Pulmonary artery endothelial cell (primary cell): ENCODE results near the gene NOPCHAP1. TPM values are rescaled to one million over a fixed set of nuclear protein-coding genes. Genes with fewer than 3 reads are reported as not detected.

Experiments
- DNase-seq: peaks from one replicate; pipeline ENCODE4 v3.0.0-alpha.2; 2011; ENCODE audit warnings: low read depth, low spot score
- total RNA-seq: library from RNA; depleted of rRNA; stranded (reverse); fragments of >200 nt; gene quantifications from 2 replicates; pipeline ENCODE4 v1.2.3, GENCODE V29; 2014

The NOPCHAP1 gene
- total RNA-seq, 1 donor from 2014 or later, result 14.1 TPM

GRCh38 chr12:105018012-105018411 lies 31.9 kb downstream of the NOPCHAP1 start:
- DNase-seq, result no peak

DNA sequence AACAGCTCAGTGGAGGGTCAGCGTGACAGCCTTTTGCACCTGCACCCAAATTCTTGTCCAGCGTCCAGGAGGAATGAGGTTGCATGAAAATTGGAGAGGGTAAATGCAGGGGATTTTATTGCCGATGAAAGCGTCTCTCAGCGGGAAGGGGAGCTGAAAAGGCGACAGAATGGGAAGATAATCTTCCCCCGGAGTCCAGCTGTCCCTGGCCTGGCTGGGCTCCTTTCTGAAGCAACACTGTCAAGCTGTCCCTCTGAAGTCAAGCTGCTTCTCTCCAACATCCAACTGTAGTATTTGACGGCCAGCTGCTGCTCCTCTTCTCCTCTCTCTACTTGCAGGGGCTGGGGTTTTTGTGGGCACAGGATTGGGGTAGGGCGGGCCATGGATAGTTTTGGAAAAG lies 32.7 kb downstream of the NOPCHAP1 start:
- DNase-seq, result no peak

DNA sequence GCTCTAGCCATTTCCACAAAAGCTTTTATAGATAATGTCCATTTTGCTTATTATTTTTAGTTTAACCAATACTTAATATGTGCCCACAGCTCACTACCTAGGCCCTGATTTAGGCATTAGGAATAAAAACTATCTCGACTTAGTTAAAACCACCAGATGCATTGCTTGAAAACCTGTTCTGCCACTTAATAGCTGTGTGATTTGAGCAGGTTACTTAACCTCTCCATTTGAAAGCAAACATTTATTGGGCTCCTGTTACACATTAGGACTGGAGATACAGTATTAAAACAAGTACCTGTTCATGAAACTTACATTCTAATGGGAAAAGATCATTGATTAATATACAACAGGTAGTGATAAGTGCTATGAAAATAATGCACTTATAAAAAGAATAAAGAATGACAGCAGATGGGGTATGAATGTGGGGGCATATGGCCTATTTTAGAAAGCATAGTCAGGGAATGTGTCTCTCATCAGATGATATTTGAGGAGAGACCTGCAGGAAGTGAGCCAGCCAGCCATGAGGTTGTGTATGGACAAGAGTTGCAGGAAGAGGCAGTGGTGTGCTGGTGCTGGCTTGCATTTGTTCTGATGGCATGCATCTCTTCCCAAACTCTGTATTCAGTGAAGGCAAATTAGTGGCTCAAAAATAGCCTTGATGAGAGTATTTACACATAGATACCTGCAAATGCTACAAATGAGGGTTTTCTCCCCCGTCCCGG lies 34.3 kb downstream of the NOPCHAP1 start:
- DNase-seq, result no peak

DNA sequence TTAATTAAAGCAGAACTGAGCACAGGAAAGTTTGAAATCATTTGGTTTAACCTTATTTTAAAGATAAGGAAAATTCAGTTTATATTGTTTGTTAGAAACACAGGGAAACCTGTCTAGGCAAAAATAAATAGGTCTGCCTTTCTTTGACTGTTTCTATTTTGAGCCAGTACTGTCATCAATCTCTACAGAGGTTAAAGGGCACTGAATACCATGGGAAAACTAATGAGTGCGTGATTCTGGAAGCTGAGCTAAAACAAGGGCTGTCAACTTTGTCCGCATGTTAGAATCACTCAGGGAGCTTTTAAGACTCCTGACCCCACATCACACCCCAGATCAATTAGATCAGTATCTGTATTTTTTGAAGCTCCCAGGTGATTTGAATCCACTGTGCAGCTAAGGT lies 38.8 kb downstream of the NOPCHAP1 start:
- DNase-seq, result no peak

GRCh38 chr12:105025890-105026289 lies 39.8 kb downstream of the NOPCHAP1 start:
- no peak for DNase-seq

DNA sequence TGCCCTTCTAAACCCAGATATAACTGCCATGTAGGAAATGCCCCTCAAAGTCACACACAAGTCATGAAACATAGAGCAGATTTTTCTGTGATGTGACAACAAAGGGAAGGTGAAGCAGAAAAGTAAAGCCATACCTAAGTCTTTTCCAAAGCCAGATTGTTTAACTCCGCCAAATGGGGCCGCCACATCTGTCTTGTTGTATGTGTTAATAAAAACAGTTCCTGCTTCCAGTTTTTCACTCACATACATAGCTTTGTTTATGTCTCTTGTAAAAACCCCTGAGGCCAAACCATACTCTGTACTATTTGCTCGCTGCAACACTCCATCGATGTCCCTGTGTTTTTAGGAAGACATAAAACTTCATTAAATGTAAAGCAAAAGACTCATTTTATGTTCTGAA lies 40.3 kb downstream of the NOPCHAP1 start:
- DNase-seq, result no peak

DNA sequence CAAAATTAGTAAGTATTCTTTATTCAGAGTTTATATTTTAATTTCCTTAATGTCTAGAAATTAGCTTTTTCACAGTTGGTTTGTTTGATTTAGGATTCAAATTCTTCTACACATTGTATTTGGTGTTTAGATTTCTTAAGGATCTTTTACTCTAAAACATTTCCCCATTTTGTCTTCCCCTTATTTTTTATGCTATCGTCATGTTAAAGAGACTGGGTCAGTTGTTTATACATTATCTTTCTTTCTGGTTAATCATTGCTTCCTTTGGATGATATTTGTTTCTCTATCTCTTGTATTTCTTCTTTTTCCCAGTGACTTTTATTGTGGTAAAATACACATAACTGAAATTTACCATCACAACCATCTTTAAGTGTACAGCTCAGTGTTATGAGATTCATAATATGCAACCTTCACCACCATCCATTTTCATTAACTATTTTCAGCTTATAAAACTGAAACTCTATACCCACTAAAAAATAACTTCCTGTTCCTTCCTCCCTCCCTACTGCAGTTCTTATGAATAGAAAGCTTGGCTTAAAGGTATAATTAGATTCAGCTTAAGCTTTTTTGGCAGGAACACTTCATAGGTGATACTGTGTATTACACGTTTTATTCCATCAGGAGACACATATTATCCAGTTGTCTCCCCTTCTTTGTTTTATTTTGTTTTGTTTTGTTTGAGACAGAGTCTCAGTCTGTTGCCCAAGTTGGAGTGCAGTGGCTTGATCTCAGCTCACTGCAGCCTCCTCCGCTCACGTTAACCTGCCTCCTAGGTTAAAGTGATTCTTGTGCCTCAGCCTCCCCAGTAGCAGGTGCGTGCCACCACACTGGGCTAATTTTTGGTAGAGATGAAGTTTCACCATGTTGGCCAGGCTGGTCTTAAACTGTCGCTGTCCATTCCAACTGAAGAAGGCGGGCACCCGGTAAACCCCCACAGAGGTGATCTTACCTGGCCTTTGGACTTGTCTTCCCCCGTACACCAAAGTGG lies 45.0 kb downstream of the NOPCHAP1 start:
- no peak for DNase-seq

GRCh38 chr12:105032703-105033357 lies 46.7 kb downstream of the NOPCHAP1 start:
- no peak for DNase-seq

DNA sequence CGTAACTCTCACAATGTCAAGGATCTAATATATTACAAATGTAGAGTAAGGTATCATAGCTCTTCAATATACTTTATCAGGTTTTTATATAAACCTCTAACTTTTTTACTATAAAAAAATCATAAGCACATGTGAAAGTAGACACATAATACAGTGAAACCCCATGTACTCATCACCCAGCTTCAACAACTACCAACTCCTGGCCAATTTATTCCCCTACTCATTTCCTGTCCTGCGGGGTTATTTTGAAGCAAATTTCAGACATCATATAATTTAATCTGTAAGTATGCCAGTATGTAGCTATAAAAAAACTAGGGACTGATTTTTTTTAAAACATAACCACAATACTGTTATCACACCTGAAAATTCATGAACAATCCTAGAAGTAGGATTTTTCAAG lies 47.7 kb downstream of the NOPCHAP1 start:
- DNase-seq, result no peak

Other genes with a start within 250 kb of the NOPCHAP1 start
- gene SLC41A2, start 28.0 kb upstream of the NOPCHAP1 start, total RNA-seq, result 14.3 and 24.5 TPM in 2 replicates
- gene ALDH1L2, start 98.1 kb downstream of the NOPCHAP1 start, total RNA-seq, result 2.5 and 2.9 TPM in 2 replicates
- 124 and 157 TPM in 2 replicates for gene WASHC4, start 121.4 kb downstream of the NOPCHAP1 start, total RNA-seq
- gene APPL2, start 249.9 kb downstream of the NOPCHAP1 start, total RNA-seq, result 9.6 and 14.6 TPM in 2 replicates